ACHN (cell line): ENCODE data around the gene NTM.
"Not testable (repeated sequence)": the region's sequence is repeated elsewhere in the genome, so short reads cannot be mapped to it uniquely, and the experiment has no call there.

Experiments used
- DNase-seq: peaks from one replicate; pipeline ENCODE4 v3.0.0-alpha.2; 2015
- in situ Hi-C: cut with HindIII; loops from 2 replicates; pipeline ENCODE4 v1.10.0; 2017; ENCODE audit warnings: low sequenced_read_pairs, low pct_ligation_motif_present, low pct_unique_long_range_greater_than_20kb

The NTM gene

DNA sequence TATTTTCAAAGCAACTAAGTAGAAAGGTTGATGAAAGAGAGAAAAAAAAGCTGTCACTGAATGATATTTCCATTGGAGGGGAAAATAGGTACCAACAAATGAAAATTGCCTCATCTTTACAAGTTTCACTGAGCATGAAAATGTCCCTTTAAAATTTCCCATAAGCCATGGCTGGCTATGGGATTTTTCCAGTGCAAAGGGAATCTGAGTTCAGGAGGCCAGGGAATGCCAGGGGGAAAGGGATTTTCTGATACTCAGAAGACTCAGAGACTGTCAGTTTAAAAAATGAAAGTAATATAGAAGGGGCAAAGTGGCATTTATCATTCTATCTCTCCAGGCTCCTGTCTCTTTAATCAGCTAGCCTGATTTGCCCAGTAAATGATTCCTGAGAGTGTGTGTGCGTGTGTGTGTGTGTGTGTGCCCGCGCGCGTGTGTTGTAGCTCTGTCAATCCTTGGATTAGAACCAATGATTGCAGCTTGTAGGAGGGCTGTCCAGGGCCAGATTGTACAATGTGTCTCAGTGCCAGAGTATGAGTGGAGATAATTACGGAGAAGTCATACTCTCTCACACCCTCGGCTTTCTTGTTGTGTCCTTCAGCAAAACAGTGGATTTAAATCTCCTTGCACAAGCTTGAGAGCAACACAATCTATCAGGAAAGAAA lies at the start of gene NTM:
TSS of gene NTM (plus strand) at position 526 of the 662 bp plus-strand sequence.
- in situ Hi-C loops: no loop called here
- DNase-seq: no peak

DNA sequence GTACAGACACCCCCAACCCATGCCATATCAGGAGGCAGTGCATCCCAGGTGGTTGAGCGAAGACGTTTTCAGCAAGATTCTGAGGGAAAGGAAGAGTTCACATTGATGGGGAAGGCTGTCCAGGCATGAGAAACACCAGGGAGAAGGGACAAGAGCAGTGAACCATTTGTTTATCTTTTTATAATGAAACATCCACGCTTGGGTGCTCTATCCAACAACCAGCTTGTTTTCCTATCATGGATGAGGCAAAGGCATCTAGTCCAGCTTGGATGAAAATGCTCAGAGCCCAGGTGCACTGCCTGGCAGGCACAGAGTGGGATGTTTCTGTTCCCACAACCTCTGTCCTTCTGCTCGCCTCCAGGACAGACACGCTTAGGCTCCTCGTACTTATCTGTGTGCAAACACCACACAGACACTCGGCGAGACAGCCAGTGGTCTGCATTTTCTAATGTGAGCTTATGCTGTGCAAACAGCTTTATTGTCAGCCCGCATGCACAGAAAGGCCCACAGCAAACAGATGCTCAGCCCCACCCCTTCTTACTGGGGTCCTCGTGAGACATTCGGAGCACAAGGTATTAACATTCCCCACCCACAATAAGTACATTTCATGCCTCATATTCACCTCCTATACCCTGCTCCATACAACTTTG lies 45.4 kb upstream of the NTM start:
- in situ Hi-C loops: no loop called here
- no peak for DNase-seq

DNA sequence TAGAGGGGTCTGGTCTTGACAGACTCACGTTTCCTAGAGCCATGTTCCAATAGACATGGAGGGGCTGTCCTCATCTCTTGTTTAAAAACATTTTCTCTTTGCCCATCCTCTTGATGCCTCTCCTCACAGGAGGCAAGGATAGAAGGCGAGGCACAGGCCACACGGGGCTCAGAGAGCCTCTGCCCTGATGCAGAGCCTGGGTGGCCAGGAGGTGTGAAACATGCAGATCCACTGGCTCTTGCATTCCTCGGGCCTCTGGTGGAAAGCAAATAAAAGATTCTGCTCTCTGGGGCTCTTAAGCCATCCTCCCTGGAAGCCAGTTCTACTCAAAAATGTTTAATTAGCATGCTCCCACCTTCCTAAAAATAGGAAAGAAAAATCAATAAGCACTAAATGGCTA lies 43.6 kb upstream of the NTM start:
- DNase-seq: no peak
- in situ Hi-C loops: no loop called here

DNA sequence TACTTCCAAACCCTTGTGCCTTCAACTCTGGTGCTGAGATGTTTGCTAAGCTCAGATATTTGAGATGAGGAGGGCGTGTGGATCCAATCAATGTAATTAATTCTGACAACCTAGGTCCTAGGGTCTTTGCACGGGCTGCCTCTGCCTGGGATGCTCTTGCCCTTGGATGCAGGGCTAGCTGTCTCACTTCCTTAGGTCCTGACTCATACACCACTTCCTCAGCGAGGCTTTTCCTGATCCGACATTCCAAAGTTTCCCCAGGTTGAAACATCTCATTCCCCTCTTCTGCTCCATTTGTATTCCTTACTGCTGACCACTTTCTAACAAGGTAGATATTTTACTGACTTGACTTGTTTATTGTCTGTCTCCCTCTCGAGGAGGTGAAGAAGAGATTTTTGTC lies 43.0 kb upstream of the NTM start:
- in situ Hi-C loops: no loop called here
- DNase-seq: no peak

DNA sequence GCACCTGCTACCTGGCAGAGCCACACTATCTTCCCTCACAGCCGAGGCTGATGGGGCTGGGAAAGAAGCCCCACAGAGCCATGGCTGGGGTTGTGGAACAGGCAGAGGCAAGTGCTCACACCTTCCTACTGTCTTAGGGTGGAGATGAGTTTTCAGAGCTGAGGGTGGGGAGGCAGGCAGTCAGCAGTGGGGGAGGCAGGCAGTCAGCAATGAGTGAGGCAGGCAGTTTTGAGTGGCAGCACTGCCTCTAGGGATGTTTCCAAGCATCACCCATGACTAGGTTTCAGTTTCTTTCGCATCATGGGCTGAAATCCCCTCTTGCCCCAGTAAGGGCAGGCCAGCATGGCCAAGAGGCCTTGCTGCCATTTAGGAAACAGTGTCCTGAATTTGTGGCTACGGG lies 41.6 kb upstream of the NTM start:
- DNase-seq: no peak
- in situ Hi-C loops: no loop called here

DNA sequence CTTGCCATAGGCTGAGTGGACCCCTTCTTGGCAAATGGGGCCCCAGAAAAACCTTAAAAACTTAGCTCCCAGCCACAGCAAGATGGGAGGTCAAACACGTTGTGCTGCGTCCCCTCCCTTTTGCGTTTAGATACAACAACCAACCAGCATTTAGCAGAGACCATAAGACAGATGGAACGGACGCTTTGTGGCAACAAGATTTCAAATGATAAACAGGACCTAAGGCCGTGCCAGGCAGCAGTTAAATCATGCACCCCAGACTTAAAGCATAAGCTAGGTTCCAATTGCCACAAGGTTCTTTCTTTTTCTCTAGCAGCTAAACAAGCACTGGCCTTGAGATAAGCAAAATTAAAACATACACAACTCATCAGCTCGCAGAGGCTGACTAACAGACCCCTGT lies 39.4 kb upstream of the NTM start:
- no peak for DNase-seq
- in situ Hi-C loops: no loop called here

DNA sequence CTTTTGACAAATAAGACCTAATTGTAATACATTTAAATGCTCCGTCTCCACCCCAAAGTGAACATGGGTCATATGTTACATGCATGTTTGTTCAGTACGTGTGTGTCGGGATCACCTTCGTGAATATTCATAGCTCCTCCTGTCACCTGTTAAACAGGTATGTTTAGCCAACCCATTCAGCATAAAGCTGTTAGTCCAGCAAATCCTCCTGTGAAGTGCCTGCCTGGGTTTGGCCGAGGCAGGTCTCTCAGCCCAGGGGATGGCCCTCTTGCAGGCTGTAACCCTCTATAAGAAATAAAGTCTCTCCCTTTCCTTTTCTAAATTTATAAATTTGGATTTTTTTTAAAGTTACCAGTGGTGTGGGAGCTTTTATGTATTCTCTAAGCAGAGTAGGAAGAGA lies 38.9 kb upstream of the NTM start:
- in situ Hi-C loops: no loop called here

DNA sequence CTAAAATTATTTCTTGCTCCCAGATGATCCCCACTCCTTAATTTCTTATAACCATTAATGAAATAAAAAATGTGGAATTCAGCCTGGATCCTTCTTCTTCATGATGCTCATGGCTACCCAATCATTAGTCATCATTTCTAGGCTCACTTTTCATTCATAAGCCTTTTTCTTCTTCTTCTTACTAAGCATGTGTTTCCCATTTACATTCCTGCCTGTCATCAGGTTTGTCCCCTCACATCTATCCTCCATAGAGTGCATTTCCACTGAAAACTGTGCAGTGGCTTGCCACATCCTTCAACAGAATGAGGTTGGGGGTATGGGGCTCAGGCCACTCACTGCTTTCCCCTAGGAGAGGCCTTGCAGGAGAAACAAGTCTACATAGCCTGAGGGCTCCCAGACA lies 35.8 kb upstream of the NTM start:
- in situ Hi-C loops: no loop called here

More for the DNA sequence above, 38.9 kb upstream of the NTM start:
- DNase-seq: no peak

DNA sequence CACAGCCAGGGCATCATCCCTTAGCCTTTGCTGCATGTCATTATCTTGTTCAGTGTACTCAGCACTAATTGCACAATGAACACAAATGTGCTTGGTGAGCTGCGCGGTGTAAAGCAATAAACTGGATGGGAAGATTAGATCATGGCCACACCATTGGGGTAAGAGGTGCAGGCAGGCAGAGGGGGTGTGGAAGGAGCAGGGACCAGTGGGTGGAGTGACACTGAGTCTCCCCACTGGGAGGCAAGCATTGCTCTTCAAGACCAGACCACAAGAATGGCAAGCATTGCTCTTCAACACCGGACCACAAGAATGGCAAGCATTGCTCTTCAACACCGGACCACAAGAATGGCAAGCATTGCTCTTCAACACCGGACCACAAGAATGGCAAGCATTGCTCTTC lies 28.5 kb upstream of the NTM start:
- in situ Hi-C loops, DNase-seq: not testable (repeated sequence)

More for the DNA sequence above, 35.8 kb upstream of the NTM start:
- no peak for DNase-seq

DNA sequence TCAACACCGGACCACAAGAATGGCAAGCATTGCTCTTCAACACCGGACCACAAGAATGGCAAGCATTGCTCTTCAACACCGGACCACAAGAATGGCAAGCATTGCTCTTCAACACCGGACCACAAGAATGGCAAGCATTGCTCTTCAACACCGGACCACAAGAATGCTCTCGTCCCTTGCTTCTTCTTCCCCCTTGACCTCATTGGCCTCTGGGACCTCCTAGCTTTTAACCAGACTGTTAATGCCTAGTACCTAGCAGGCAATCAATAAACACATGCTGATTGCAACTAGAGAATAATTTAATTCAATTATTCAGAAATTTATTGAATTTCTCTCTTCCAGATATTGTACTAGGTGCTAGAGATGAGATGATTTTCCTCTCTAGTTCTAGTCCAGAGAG lies 28.0 kb upstream of the NTM start:
- in situ Hi-C loops, DNase-seq: not testable (repeated sequence)

DNA sequence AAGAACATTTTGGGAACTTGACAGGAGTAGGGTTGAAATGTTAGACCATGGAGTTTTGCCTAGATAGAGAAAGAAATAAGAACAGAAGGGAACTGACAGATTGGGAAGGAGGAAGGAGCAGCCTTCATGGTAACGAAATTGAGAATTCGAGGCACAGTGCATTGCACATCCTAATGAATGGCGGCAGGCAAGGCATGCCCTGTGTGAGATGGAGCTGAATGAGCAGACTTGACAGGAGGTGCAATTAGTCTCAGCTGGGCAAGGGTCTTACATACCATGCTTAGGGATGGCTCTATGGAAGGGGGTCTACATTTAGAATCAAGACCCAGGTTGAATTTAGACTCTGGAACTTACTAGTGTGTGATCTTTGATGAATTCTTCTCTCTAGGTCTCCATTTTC lies 25.0 kb upstream of the NTM start:
- in situ Hi-C loops: no loop called here
- no peak for DNase-seq

DNA sequence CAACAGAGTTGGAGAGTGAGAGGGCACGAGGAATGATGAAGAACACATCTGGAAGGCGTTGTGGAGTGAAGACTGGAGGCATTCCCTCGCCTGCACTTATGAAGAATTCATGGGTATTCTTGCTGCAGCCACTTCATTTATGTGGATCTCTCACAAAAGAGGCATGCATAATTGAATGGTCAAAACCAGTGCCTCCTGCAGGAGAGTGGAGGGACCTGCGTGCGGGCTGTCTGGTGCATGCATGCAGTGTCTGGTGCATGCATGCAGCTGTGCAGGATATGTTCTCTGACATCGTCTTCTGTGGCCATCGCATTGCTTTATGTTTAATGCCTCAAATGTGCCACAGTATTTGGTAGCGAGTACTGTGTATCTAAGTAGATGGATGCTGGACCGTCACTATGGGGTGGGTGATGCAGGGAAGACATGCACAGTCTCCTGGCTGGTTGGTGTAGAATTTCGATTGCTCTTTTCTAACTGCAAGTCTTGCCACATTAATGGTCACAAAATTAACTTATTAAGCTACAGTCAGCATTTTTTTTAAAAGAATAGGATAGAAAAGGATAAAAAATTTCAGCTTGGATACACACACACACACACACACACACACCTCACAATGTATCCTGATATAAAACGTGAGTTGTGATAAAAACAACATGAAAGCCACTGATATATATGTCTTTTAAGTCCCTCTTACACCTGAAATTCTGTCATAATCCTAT lies 20.9 kb upstream of the NTM start:
- in situ Hi-C loops: no loop called here
- no peak for DNase-seq

DNA sequence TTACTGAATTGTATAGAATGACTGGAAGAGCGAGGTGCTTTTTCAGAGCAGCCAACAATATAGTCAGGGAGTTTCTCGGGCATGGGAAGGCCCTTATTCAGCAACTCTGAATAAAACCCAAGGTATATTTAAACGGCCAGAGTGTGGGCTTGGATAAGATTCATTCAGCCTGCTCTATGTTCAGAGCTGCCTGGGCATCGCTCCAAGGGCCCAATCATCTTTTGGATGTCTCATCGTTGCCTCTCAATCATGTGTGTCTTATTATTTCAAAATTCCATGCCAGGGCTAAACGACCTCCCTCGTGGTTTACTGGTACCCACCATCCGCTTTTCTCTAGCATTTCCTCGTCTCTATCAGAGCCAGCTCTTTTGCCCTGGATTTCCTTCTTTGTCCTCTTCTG lies 19.5 kb upstream of the NTM start:
- in situ Hi-C loops: no loop called here
- DNase-seq: no peak

DNA sequence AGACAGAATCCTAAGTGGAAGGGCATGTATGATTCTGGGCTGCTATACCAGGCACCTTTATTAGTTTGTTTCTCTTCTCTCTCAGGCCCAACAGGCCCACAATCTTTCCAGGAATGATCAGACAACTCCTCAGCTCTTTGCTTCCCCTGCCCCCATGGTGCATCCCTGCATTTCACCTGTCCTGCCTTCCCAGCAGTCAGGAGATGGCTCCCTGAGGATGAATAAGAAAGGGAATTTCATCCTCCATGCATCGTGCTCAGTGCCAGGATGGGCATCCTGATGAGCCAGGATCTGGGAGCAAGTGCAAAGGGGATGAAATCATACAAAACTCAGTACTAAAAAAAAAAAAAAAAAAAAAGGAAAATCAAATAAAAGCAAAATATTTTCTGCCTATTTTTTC lies 18.6 kb upstream of the NTM start:
- in situ Hi-C loops: no loop called here
- DNase-seq: no peak

DNA sequence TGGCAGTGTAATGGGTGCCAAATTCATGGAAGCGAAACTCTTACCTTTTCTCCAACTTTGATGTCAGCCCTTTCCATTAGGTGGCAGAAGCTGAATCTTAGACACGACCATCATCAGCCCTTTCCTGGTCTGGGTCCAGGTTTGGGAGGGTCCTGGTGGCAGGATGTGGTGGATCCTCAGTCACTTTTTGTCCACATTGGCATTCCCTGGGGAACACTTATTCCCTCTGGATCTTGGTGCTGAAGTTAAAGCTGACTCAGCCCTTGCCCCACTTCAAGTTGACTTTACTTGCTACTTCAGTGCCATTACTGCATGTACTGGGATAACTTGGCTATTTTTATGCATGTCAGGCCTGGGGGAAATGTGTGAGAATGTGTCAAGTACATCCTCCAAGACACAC lies 16.6 kb upstream of the NTM start:
- in situ Hi-C loops: no loop called here

DNA sequence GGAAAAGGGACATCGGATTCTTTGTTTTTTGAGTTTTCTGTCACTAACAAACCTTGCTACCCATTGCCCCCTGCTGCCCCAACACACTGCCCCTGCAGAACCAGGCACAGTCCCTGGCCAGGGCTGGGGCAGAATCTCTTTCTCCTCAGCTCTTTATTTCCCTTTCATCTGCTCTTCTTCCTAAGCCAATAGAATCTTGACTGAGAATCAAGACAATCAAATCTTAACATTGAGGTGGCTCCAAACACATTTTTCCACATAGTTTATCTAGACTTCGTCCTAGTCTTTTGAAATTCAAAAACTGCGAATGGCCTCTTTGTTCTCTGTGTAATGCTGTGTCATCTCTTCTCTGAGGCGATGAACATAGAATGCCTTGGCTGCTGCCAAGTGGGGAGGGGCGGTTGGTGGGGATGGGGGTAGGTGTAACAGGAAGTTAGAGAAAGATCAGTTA lies 16.1 kb upstream of the NTM start:
- in situ Hi-C loops: no loop called here
- no peak for DNase-seq

More for the DNA sequence above, 16.6 kb upstream of the NTM start:
- DNase-seq: no peak

DNA sequence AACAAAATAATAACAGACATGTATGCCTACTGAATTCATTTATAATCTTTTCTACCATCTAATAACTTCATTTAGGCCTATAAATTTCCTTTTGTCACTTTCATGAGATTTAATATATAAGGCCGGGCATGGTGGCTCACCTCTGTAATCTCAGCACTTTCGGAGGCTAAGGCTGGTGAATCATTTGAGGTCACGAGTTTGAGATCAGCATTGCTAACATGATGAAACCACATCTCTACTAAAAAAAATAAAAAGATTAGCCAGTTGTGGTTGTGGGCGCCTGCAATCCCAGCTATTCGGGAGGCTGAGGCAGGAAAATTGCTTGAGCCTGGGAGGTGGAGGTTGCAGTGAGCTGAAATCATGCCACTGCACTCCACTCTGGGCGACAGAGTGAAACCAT lies 14.2 kb upstream of the NTM start:
- in situ Hi-C loops: no loop called here
- no peak for DNase-seq

DNA sequence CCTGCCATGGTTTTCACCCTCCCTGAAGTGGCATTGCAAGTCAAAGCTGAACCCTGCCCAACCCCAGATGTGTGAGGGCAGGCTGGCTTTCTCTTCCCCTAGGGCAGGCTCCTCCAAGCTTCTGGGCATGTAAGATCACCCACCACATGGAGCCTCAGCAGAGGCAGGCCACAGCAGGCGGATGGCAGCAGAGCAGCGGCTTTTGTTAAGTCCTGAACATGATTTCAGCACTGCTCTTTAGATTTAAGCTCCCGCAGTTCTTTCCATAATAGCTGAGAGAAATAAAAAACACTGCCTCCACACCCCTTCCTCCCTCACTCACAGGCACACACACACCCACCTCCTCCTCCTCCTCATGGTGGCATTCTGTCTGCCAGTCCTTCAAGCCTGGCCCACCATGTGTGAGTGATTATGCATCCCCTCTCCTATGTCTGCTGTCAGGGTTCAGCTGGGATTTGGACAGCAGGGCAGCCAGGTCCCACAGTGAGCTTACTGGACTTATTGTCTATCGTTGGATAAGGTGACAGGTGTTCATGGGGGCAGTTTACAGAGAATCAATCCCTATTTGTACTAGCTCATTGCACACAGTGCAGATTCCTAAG lies 5.0 kb upstream of the NTM start:
- no peak for DNase-seq
- in situ Hi-C loops: no loop called here
